HCT116 (cell line): ENCODE measurements around the gene NEK1. TPM values are rescaled to one million over a fixed set of nuclear protein-coding genes. Genes with fewer than 3 reads are reported as not detected.

ENCODE experiments used
- ATAC-seq: fragments of 200-7000 bp; cut with Tn5 transposase; 2 replicates; pipeline ENCODE4 v1.9.1; 2020; ENCODE audit warnings: mild to moderate bottlenecking, moderate library complexity
- BruUV-seq: library from RNA; stranded (reverse); fragments of 400-500 nt; replicated peaks from 2 replicates; lab custom pipeline; 2021; lab: Mats Ljungman, UMichigan
- CTCF ChIA-PET: fragments of 300-600 bp; sonication (Branson Sonifier 250); formaldehyde crosslinking; loops from one replicate; lab custom pipeline; 2021; ENCODE audit warnings: antibody characterized with exemption; lab: Charles Lee
- POLR2A ChIA-PET: fragments of 300-600, 350-600 bp; sonication (Branson Sonifier 250); formaldehyde crosslinking; loops from one replicate; lab custom pipeline; 2021; ENCODE audit warnings: antibody characterized with exemption; lab: Charles Lee
- RAD21 ChIA-PET, 2 experiments: fragments of 300-600 bp; sonication (Branson Sonifier 250); formaldehyde crosslinking; loops; one replicate each; lab custom pipeline; 2023; ENCODE audit warnings: low total read pairs in 2 of 2; ENCODE audit not compliant: uncharacterized antibody in 2 of 2, unreplicated experiment in 2 of 2, low non-redundant PET in 1 of 2; lab: Charles Lee
- DNase-seq: peaks from one replicate; pipeline ENCODE4 v3.0.0-alpha.2; 2010; ENCODE audit warnings: low read depth, low spot score
- H2AFZ ChIP-seq: fragments of 200-600 bp; shearing (Covaris generic), sonication (generic); 2 replicates; pipeline ENCODE4 v1.6.1; 2017; ENCODE audit warnings: low read depth, mixed run types, mixed read lengths, antibody characterized with exemption, low read length; ENCODE audit not compliant: poor library complexity, severe bottlenecking
- H3K27ac ChIP-seq: 2 replicates; pipeline ENCODE4 v1.5.1; 2012; ENCODE audit warnings: low read depth, low read length
- H3K27me3 ChIP-seq: fragments of 200-600 bp; sonication (generic); 2 replicates; pipeline ENCODE4 v1.6.1; 2016; ENCODE audit warnings: mixed run types, low read length, mixed read lengths; ENCODE audit not compliant: insufficient read depth
- H3K36me3 ChIP-seq, 2 experiments: fragments of 200-500 bp in 1 of 2; fragments of 200-600 bp in 1 of 2; sonication (Bioruptor generic) in 1 of 2; sonication (generic) in 1 of 2; 2 replicates each; pipeline versions ENCODE4 v1.5.1 to v1.6.1; 2014 to 2016; ENCODE audit warnings: low read length in 2 of 2, inconsistent platforms in 1 of 2, mixed read lengths in 1 of 2, mixed run types in 1 of 2; ENCODE audit not compliant: insufficient read depth in 2 of 2, control insufficient read depth in 1 of 2
- H3K4me1 ChIP-seq, 2 experiments: fragments of 200-600 bp in 1 of 2; sonication (generic) in 1 of 2; 2 replicates each; pipeline versions ENCODE4 v1.5.1 to v1.6.1; 2012 to 2017; ENCODE audit warnings: low read length in 2 of 2, inconsistent platforms in 1 of 2, mild to moderate bottlenecking in 1 of 2, mixed read lengths in 1 of 2, mixed run types in 1 of 2, moderate library complexity in 1 of 2; ENCODE audit not compliant: insufficient read depth in 2 of 2, control insufficient read depth in 1 of 2
- H3K4me2 ChIP-seq: fragments of 200-600 bp; sonication (generic); 2 replicates; pipeline ENCODE4 v1.6.1; 2017; ENCODE audit warnings: mixed run types, low read length, mixed read lengths
- H3K4me3 ChIP-seq, 2 experiments: fragments of 200-600 bp in 1 of 2; sonication (generic) in 1 of 2; replicated peaks in 1 of 2; 2 replicates each; pipeline ENCODE4 v1.5.1; 2011 to 2016; ENCODE audit warnings: low read length in 2 of 2, control low read depth in 1 of 2, low read depth in 1 of 2, mild to moderate bottlenecking in 1 of 2, mixed read lengths in 1 of 2, mixed run types in 1 of 2
- H3K79me2 ChIP-seq: fragments of 200-600 bp; sonication (generic); 2 replicates; pipeline ENCODE4 v1.6.1; 2017; ENCODE audit warnings: mild to moderate bottlenecking, mixed run types, low read length, moderate library complexity, mixed read lengths; ENCODE audit not compliant: insufficient read depth
- H3K9ac ChIP-seq: fragments of 200-600 bp; sonication (generic); 2 replicates; pipeline ENCODE4 v1.6.1; 2016; ENCODE audit warnings: low read length, mixed read lengths
- H3K9me2 ChIP-seq: fragments of 200-600 bp; sonication (generic), shearing (Covaris generic); 2 replicates; pipeline ENCODE4 v1.6.1; 2017; ENCODE audit warnings: mixed run types, mild to moderate bottlenecking, moderate library complexity; ENCODE audit not compliant: insufficient read depth
- H3K9me3 ChIP-seq, 2 experiments: fragments of 200-500 bp in 1 of 2; fragments of 200-600 bp in 1 of 2; sonication (Bioruptor generic) in 1 of 2; sonication (generic) in 1 of 2; 2 replicates each; pipeline ENCODE4 v1.6.1; 2014 to 2017; ENCODE audit warnings: low read length in 2 of 2, mixed read lengths in 2 of 2, inconsistent platforms in 1 of 2, low read depth in 1 of 2, mild to moderate bottlenecking in 1 of 2, mixed run types in 1 of 2, moderate library complexity in 1 of 2; ENCODE audit not compliant: control insufficient read depth in 1 of 2, insufficient read depth in 1 of 2
- H4K20me1 ChIP-seq: fragments of 200-600 bp; sonication (generic), shearing (Covaris generic); 2 replicates; pipeline ENCODE4 v1.6.1; 2017; ENCODE audit warnings: mixed run types, mild to moderate bottlenecking, moderate library complexity; ENCODE audit not compliant: insufficient read depth
- CBX3 ChIP-seq: IDR thresholded peaks from 2 replicates; pipeline ENCODE4 v1.6.1; 2012; ENCODE audit warnings: low read depth
- CEBPB ChIP-seq: IDR thresholded peaks from 2 replicates; pipeline ENCODE4 v1.6.1; 2012; ENCODE audit warnings: low read depth
- EGR1 ChIP-seq: IDR thresholded peaks from 2 replicates; pipeline ENCODE4 v1.6.1; 2012; ENCODE audit warnings: low read depth
- ELF1 ChIP-seq: IDR thresholded peaks from 2 replicates; pipeline ENCODE4 v1.6.1; 2012; ENCODE audit warnings: low read depth, borderline replicate concordance
- EZH2 ChIP-seq: fragments of 200-600 bp; sonication (generic); IDR thresholded peaks from 2 replicates; pipeline ENCODE4 v1.6.1; 2017; ENCODE audit warnings: antibody characterized with exemption, mixed run types
- EZH2phosphoT487 ChIP-seq: fragments of 200-600 bp; IDR thresholded peaks from 2 replicates; pipeline ENCODE4 v1.6.1; 2018; ENCODE audit warnings: antibody characterized with exemption, borderline replicate concordance
- FOSL1 ChIP-seq: IDR thresholded peaks from 2 replicates; pipeline ENCODE4 v1.6.1; 2012; ENCODE audit warnings: low read depth
- JUND ChIP-seq: IDR thresholded peaks from 2 replicates; pipeline ENCODE4 v1.6.1; 2012
- POLR2AphosphoS5 ChIP-seq: IDR thresholded peaks from 2 replicates; pipeline ENCODE4 v1.6.1; 2011; ENCODE audit warnings: mild to moderate bottlenecking, low read depth, low read length, moderate library complexity
- RAD21 ChIP-seq: IDR thresholded peaks from 2 replicates; pipeline ENCODE4 v1.6.1; 2012; ENCODE audit warnings: low read depth, mild to moderate bottlenecking
- SP1 ChIP-seq: IDR thresholded peaks from 2 replicates; pipeline ENCODE4 v1.6.1; 2012; ENCODE audit warnings: low read depth
- YY1 ChIP-seq: IDR thresholded peaks from 2 replicates; pipeline ENCODE4 v1.6.1; 2011; ENCODE audit warnings: low read length, low read depth, moderate library complexity, mild to moderate bottlenecking; ENCODE audit not compliant: insufficient replicate concordance; ENCODE audit errors: extremely low read depth
- ZFX ChIP-seq: fragments of 450-650 bp; IDR thresholded peaks from 2 replicates; pipeline ENCODE4 v1.6.1; 2017
- ZNF274 ChIP-seq: fragments of 200-500 bp; sonication (Bioruptor generic); IDR thresholded peaks from 2 replicates; pipeline ENCODE4 v1.6.1; 2014; ENCODE audit warnings: mild to moderate bottlenecking, low read depth, low read length, inconsistent platforms
- intact Hi-C: fragments of 100-400 bp; cut with micrococcal nuclease; formaldehyde crosslinking; loops from 2 replicates; pipeline ENCODE4 v1.10.0; 2022
- total RNA-seq: library from RNA; stranded (reverse); gene quantifications from one replicate; pipeline ENCODE4 v1.2.1, GENCODE V29; 2021; ENCODE audit not compliant: unreplicated experiment
- TF ChIP-seq, protein P1 (sequence below): IDR thresholded peaks from 2 replicates; pipeline ENCODE4 v1.6.1; 2012
- TF ChIP-seq, protein P2 (sequence below): IDR thresholded peaks from 2 replicates; pipeline ENCODE4 v1.6.1; 2011; ENCODE audit warnings: mild to moderate bottlenecking, low read length, moderate library complexity; ENCODE audit not compliant: insufficient replicate concordance; ENCODE audit errors: extremely low read depth
- TF ChIP-seq, protein P3 (sequence below): IDR thresholded peaks from 2 replicates; pipeline ENCODE4 v1.6.1; 2012; ENCODE audit warnings: low read depth
- TF ChIP-seq, protein P4 (sequence below): IDR thresholded peaks from 2 replicates; pipeline ENCODE4 v1.6.1; 2012
- TF ChIP-seq, protein P5 (sequence below), 3 experiments: fragments of 200-600 bp in 1 of 3; sonication (generic) in 1 of 3; IDR thresholded peaks in 2 of 3; conservative IDR thresholded peaks in 1 of 3; 2 replicates each; pipeline ENCODE4 v1.5.1; 2012 to 2017; ENCODE audit warnings: low read depth in 2 of 3, low read length in 2 of 3, antibody characterized with exemption in 1 of 3, borderline replicate concordance in 1 of 3, control low read depth in 1 of 3, mild to moderate bottlenecking in 1 of 3, mixed read lengths in 1 of 3, mixed run types in 1 of 3, moderate library complexity in 1 of 3; ENCODE audit not compliant: insufficient read depth in 1 of 3

Gene NEK1
- total RNA-seq, 1 experiment from 2014 or later, result 13.3 TPM

DNA sequence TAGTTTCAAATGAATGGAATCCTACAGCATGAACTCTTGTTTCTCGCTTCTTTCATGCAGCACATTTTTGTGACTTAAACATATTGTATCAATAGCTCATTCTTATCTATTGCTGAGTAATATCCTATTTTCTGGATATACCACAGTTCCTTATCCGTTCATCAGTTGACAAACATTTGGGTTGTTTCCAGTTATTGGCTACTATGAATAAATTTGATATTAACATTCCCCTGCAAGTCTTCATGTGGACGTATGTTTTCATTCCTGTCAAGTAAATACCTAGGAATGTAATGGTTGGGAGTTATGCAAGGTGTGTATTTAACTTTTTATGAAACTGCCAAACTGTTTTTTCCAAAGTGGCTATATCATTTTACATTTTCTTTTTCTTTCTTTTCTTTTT, 227.6 kb downstream of the NEK1 start:
- intact Hi-C loops, result no loop called here
- BruUV-seq, result no TSS peak
- DNase-seq, result no peak
- peaks cover 0 to 5% of the 10 kb centered on the region in 2 experiments; a peak in 1 of 4 replicates for H3K4me1 ChIP-seq
- no peak for ATAC-seq
- CTCF ChIA-PET, result no interaction called here
- H4K20me1 ChIP-seq, result no peaks in the 10 kb centered on the region
- H2AFZ ChIP-seq, result no peak overlapping the region
- TF ChIP-seq EGR1, result no peak
- TF ChIP-seq SP1, result no peak
- TF ChIP-seq EZH2phosphoT487, result no peak
- TF ChIP-seq, protein P1, sequence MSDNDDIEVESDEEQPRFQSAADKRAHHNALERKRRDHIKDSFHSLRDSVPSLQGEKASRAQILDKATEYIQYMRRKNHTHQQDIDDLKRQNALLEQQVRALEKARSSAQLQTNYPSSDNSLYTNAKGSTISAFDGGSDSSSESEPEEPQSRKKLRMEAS, result no peak
- no peak for TF ChIP-seq EZH2
- no peak for TF ChIP-seq YY1
- TF ChIP-seq, protein P2, sequence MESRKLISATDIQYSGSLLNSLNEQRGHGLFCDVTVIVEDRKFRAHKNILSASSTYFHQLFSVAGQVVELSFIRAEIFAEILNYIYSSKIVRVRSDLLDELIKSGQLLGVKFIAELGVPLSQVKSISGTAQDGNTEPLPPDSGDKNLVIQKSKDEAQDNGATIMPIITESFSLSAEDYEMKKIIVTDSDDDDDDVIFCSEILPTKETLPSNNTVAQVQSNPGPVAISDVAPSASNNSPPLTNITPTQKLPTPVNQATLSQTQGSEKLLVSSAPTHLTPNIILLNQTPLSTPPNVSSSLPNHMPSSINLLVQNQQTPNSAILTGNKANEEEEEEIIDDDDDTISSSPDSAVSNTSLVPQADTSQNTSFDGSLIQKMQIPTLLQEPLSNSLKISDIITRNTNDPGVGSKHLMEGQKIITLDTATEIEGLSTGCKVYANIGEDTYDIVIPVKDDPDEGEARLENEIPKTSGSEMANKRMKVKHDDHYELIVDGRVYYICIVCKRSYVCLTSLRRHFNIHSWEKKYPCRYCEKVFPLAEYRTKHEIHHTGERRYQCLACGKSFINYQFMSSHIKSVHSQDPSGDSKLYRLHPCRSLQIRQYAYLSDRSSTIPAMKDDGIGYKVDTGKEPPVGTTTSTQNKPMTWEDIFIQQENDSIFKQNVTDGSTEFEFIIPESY, result no peak
- TF ChIP-seq JUND, result no peak
- TF ChIP-seq, protein P3, sequence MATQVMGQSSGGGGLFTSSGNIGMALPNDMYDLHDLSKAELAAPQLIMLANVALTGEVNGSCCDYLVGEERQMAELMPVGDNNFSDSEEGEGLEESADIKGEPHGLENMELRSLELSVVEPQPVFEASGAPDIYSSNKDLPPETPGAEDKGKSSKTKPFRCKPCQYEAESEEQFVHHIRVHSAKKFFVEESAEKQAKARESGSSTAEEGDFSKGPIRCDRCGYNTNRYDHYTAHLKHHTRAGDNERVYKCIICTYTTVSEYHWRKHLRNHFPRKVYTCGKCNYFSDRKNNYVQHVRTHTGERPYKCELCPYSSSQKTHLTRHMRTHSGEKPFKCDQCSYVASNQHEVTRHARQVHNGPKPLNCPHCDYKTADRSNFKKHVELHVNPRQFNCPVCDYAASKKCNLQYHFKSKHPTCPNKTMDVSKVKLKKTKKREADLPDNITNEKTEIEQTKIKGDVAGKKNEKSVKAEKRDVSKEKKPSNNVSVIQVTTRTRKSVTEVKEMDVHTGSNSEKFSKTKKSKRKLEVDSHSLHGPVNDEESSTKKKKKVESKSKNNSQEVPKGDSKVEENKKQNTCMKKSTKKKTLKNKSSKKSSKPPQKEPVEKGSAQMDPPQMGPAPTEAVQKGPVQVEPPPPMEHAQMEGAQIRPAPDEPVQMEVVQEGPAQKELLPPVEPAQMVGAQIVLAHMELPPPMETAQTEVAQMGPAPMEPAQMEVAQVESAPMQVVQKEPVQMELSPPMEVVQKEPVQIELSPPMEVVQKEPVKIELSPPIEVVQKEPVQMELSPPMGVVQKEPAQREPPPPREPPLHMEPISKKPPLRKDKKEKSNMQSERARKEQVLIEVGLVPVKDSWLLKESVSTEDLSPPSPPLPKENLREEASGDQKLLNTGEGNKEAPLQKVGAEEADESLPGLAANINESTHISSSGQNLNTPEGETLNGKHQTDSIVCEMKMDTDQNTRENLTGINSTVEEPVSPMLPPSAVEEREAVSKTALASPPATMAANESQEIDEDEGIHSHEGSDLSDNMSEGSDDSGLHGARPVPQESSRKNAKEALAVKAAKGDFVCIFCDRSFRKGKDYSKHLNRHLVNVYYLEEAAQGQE, result no peak
- TF ChIP-seq, protein P4, sequence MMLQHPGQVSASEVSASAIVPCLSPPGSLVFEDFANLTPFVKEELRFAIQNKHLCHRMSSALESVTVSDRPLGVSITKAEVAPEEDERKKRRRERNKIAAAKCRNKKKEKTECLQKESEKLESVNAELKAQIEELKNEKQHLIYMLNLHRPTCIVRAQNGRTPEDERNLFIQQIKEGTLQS, result no peak
- TF ChIP-seq ELF1, result no peak
- TF ChIP-seq ZFX, result no peak
- TF ChIP-seq, protein P5, sequence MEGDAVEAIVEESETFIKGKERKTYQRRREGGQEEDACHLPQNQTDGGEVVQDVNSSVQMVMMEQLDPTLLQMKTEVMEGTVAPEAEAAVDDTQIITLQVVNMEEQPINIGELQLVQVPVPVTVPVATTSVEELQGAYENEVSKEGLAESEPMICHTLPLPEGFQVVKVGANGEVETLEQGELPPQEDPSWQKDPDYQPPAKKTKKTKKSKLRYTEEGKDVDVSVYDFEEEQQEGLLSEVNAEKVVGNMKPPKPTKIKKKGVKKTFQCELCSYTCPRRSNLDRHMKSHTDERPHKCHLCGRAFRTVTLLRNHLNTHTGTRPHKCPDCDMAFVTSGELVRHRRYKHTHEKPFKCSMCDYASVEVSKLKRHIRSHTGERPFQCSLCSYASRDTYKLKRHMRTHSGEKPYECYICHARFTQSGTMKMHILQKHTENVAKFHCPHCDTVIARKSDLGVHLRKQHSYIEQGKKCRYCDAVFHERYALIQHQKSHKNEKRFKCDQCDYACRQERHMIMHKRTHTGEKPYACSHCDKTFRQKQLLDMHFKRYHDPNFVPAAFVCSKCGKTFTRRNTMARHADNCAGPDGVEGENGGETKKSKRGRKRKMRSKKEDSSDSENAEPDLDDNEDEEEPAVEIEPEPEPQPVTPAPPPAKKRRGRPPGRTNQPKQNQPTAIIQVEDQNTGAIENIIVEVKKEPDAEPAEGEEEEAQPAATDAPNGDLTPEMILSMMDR (IDR thresholded peaks at IDR 0.05 in 2 of 3, conservative IDR thresholded peaks at IDR 0.05 in 1 of 3; ENCODE audit: borderline replicate concordance in 1 of 3, insufficient read depth in 1 of 3, low read depth in 2 of 3, low read length in 2 of 3), result no peak
- TF ChIP-seq CBX3, result no peak
- no peak for TF ChIP-seq CEBPB
- no peak for TF ChIP-seq FOSL1
- no peak for TF ChIP-seq RAD21
- no peak for TF ChIP-seq POLR2AphosphoS5
- no peak for TF ChIP-seq ZNF274
- TF ChIP-seq, all 23 proteins: peak for 0
- RAD21 ChIA-PET, result no interaction called here
- no peaks in the 10 kb centered on the region for H3K27me3 ChIP-seq
- POLR2A ChIA-PET, result no interaction called here
- H3K27ac ChIP-seq, result no peak overlapping the region
- H3K9me2 ChIP-seq, result no peaks in the 10 kb centered on the region
- no peaks in the 10 kb centered on the region; a peak in 1 of 4 replicates for H3K9me3 ChIP-seq
- no peak overlapping the region for H3K4me3 ChIP-seq
- no peak overlapping the region for H3K9ac ChIP-seq
- H3K79me2 ChIP-seq, result no peaks in the 10 kb centered on the region
- H3K36me3 ChIP-seq, result no peaks in the 10 kb centered on the region
- no peak overlapping the region for H3K4me2 ChIP-seq
